SK-N-SH (cell line): Measurements from ENCODE around the gene MT2A. TPM values are rescaled to one million over a fixed set of nuclear protein-coding genes. Genes with fewer than 3 reads are reported as not detected.

ENCODE experiments used
- CTCF ChIA-PET: fragments of 300-600, 350-600 bp; formaldehyde crosslinking; extraction: SDS; loops from one replicate; lab custom pipeline; 2021; lab: Yijun Ruan, JAX
- POLR2A ChIA-PET: fragments of 350-600 bp; sonication (Branson Sonifier 250); formaldehyde crosslinking; extraction: SDS; loops from one replicate; lab custom pipeline; 2020; ENCODE audit warnings: antibody characterized with exemption, inconsistent platforms; lab: Yijun Ruan, JAX
- DNase-seq: peaks from one replicate; pipeline ENCODE4 v3.0.0; 2012
- H2AFZ ChIP-seq: fragments of 200-600 bp; sonication (generic); 2 replicates; pipeline ENCODE4 v1.8.1; 2016; ENCODE audit warnings: antibody characterized with exemption, mild to moderate bottlenecking, low read depth
- H3F3A ChIP-seq: fragments of 200-600 bp; sonication (generic); replicated peaks from 2 replicates; pipeline ENCODE3; 2016; ENCODE audit warnings: antibody characterized with exemption, mild to moderate bottlenecking; ENCODE audit not compliant: insufficient read depth
- H3K27ac ChIP-seq, 2 experiments: fragments of 200-500 bp in 1 of 2; fragments of 200-600 bp in 1 of 2; sonication (Bioruptor generic) in 1 of 2; sonication (generic), shearing (Covaris generic) in 1 of 2; 2 replicates each; pipeline versions ENCODE4 v1.5.1 to v1.6.1; 2014 to 2016; ENCODE audit warnings: low read depth in 2 of 2, inconsistent platforms in 1 of 2, low read length in 1 of 2, mild to moderate bottlenecking in 1 of 2, mixed read lengths in 1 of 2
- H3K27me3 ChIP-seq: fragments of 200-600 bp; sonication (generic), shearing (Covaris generic); 2 replicates; pipeline ENCODE4 v1.6.1; 2016; ENCODE audit warnings: mixed run types; ENCODE audit not compliant: insufficient read depth
- H3K36me3 ChIP-seq, 2 experiments: fragments of 200-500 bp in 1 of 2; fragments of 200-600 bp in 1 of 2; sonication (Bioruptor generic) in 1 of 2; sonication (generic) in 1 of 2; replicated peaks in 1 of 2; 2 replicates each; pipeline versions ENCODE3 to v1.5.1; 2014 to 2016; ENCODE audit warnings: low read length in 1 of 2, mild to moderate bottlenecking in 1 of 2; ENCODE audit not compliant: insufficient read depth in 2 of 2, control insufficient read depth in 1 of 2
- H3K4me1 ChIP-seq, 2 experiments: fragments of 200-500 bp in 1 of 2; fragments of 200-600 bp in 1 of 2; sonication (Bioruptor generic) in 1 of 2; sonication (generic), shearing (Covaris generic) in 1 of 2; 2 replicates each; pipeline versions ENCODE4 v1.5.1 to v1.6.1; 2014 to 2016; ENCODE audit warnings: low read depth in 1 of 2, low read length in 1 of 2, mixed run types in 1 of 2; ENCODE audit not compliant: insufficient read depth in 2 of 2, control insufficient read depth in 1 of 2
- H3K4me2 ChIP-seq: fragments of 200-600 bp; sonication (generic), shearing (Covaris generic); 2 replicates; pipeline ENCODE4 v1.6.1; 2017; ENCODE audit warnings: mixed run types
- H3K4me3 ChIP-seq, 2 experiments: fragments of 200-500 bp in 1 of 2; fragments of 200-600 bp in 1 of 2; sonication (Bioruptor generic) in 1 of 2; sonication (generic), shearing (Covaris generic) in 1 of 2; 2 replicates each; pipeline versions ENCODE4 v1.5.1 to v1.8.1; 2014 to 2016; ENCODE audit warnings: low read depth in 2 of 2, inconsistent platforms in 1 of 2, low read length in 1 of 2, mild to moderate bottlenecking in 1 of 2, mixed read lengths in 1 of 2, moderate library complexity in 1 of 2
- H3K79me2 ChIP-seq: fragments of 200-600 bp; sonication (generic); 2 replicates; pipeline ENCODE4 v1.8.1; 2017; ENCODE audit warnings: mild to moderate bottlenecking; ENCODE audit not compliant: insufficient read depth
- H3K9ac ChIP-seq: fragments of 200-600 bp; sonication (generic); 2 replicates; pipeline ENCODE4 v1.6.1; 2017; ENCODE audit warnings: mixed run types
- H3K9me2 ChIP-seq: fragments of 200-600 bp; sonication (generic); 2 replicates; pipeline ENCODE4 v1.6.1; 2017; ENCODE audit warnings: mixed run types
- H3K9me3 ChIP-seq: fragments of 200-600 bp; sonication (generic); 2 replicates; pipeline ENCODE4 v1.6.1; 2017; ENCODE audit warnings: mixed run types, mild to moderate bottlenecking, moderate library complexity
- H4K20me1 ChIP-seq: fragments of 200-600 bp; sonication (generic); 2 replicates; pipeline ENCODE4 v1.6.1; 2017; ENCODE audit warnings: mild to moderate bottlenecking, mixed run types; ENCODE audit not compliant: insufficient read depth
- CHD2 ChIP-seq: fragments of 150-350 bp; IDR thresholded peaks from 2 replicates; pipeline ENCODE4 v1.6.1; 2018; ENCODE audit warnings: low read length; ENCODE audit not compliant: partially characterized antibody
- CTCF ChIP-seq: fragments of 200-600 bp; sonication (generic); IDR thresholded peaks from 2 replicates; pipeline ENCODE4 v1.6.1; 2017; ENCODE audit warnings: antibody characterized with exemption, mild to moderate bottlenecking, moderate library complexity
- ELF1 ChIP-seq: IDR thresholded peaks from 2 replicates; pipeline ENCODE4 v1.4.0; 2012
- EP300 ChIP-seq, 2 experiments: IDR thresholded peaks; 2 replicates each; pipeline versions ENCODE4 v1.4.0 to v1.6.1; 2012; ENCODE audit warnings: borderline replicate concordance in 1 of 2, low read depth in 1 of 2, low read length in 1 of 2
- FOSL2 ChIP-seq: IDR thresholded peaks from 2 replicates; pipeline ENCODE4 v1.4.0; 2012; ENCODE audit warnings: low read depth, mild to moderate bottlenecking, moderate library complexity, borderline replicate concordance
- FOXM1 ChIP-seq: IDR thresholded peaks from 2 replicates; pipeline ENCODE4 v1.4.0; 2012; ENCODE audit warnings: low read depth, mild to moderate bottlenecking
- GATA2 ChIP-seq: sonication (generic); formaldehyde crosslinking; IDR thresholded peaks from 2 replicates; pipeline ENCODE4 v1.5.0; 2020; ENCODE audit warnings: mild to moderate bottlenecking, missing genetic modification reagents
- IRF3 ChIP-seq: fragments of 150-350 bp; IDR thresholded peaks from 2 replicates; pipeline ENCODE4 v1.6.1; 2016; ENCODE audit warnings: mild to moderate bottlenecking, low read depth, low read length
- JUND ChIP-seq: IDR thresholded peaks from 2 replicates; pipeline ENCODE4 v1.4.0; 2012
- MAX ChIP-seq: IDR thresholded peaks from 2 replicates; pipeline ENCODE4 v1.4.0; 2012; ENCODE audit warnings: low read depth
- MEF2A ChIP-seq: IDR thresholded peaks from 2 replicates; pipeline ENCODE4 v1.4.0; 2012; ENCODE audit warnings: low read depth, borderline replicate concordance
- NRF1 ChIP-seq: IDR thresholded peaks from 2 replicates; pipeline ENCODE4 v1.6.1; 2012; ENCODE audit warnings: low read depth, mild to moderate bottlenecking, low read length
- PBX3 ChIP-seq: IDR thresholded peaks from 2 replicates; pipeline ENCODE4; 2012
- RAD21 ChIP-seq: IDR thresholded peaks from 2 replicates; pipeline ENCODE4 v1.6.1; 2012; ENCODE audit warnings: mild to moderate bottlenecking, low read length
- REST ChIP-seq: IDR thresholded peaks from 2 replicates; pipeline ENCODE4 v1.6.1; 2012; ENCODE audit warnings: mild to moderate bottlenecking, low read depth, low read length, moderate library complexity
- SMC3 ChIP-seq: IDR thresholded peaks from 2 replicates; pipeline ENCODE4 v1.6.1; 2012; ENCODE audit warnings: low read depth, low read length, improper control_type of control experiment
- TAF1 ChIP-seq: IDR thresholded peaks from 2 replicates; pipeline ENCODE4 v1.6.1; 2012; ENCODE audit warnings: low read depth, mild to moderate bottlenecking, low read length, moderate library complexity, borderline replicate concordance
- TEAD4 ChIP-seq: IDR thresholded peaks from 2 replicates; pipeline ENCODE4 v1.4.0; 2012; ENCODE audit warnings: mild to moderate bottlenecking, borderline replicate concordance; ENCODE audit not compliant: insufficient read depth
- YY1 ChIP-seq: IDR thresholded peaks from 2 replicates; pipeline ENCODE4 v1.4.0; 2012; ENCODE audit warnings: low read depth, mild to moderate bottlenecking
- ZBTB33 ChIP-seq: IDR thresholded peaks from 2 replicates; pipeline ENCODE4 v1.4.0; 2012; ENCODE audit warnings: low read depth, borderline replicate concordance
- WGBS: methylation state at CpG from one replicate; pipeline ENCODE4 v1.1.6; 2017; ENCODE audit warnings: low lambda C conversion rate; 5-methylcytosine and 5-hydroxymethylcytosine counted together
- polyA plus RNA-seq, 3 experiments: library from polyadenylated mRNA; depleted of rRNA; stranded (reverse); fragments of >200 nt; gene quantifications; 2 replicates each; pipeline ENCODE4 v1.2.3, GENCODE V29; 2012

MT2A gene
- 79.9 and 133 TPM in 2 replicates for polyA plus RNA-seq (2012; rRNA removed)
- 69.0 and 90.2 TPM in 2 replicates for polyA plus RNA-seq (2012; cell fraction: cytosol; rRNA removed)
- 67.8 and 133 TPM in 2 replicates for polyA plus RNA-seq (2012; cell fraction: nucleus; rRNA removed)

- Histone ChIP-seq H4K20me1 (no peaks in the 10 kb centered on the region; the same call in 1 of the 2 replicates), H3K9ac (peak within 1 kb of the TSS; percentile 90), H3K4me2 (peak within 1 kb of the TSS; percentile 88), H3K9me3 (no peaks in the 10 kb centered on the region), H3K27me3 (no peaks in the 10 kb centered on the region), H2AFZ (peak within 1 kb of the TSS; percentile 43; the same call in 1 of the 2 replicates), H3K9me2 (no peaks in the 10 kb centered on the region), H3K36me3 (no peaks in the 10 kb centered on the region), H3F3A (peaks cover 61% of the 10 kb centered on the region), H3K79me2 (peaks cover 30% of the 10 kb centered on the region), H3K4me3 (peak within 1 kb of the TSS; percentile 72 to 94), H3K4me1 (peaks cover 35 to 46% of the 10 kb centered on the region in 2 experiments; a peak in 3 of 4 replicates), H3K27ac (peak within 1 kb of the TSS; percentile 86 to 96)
- ChIA-PET POLR2A (no interaction called here), CTCF (interaction anchor here (0.6 to 8.2 kb wide), 4 partner anchors 8 to 181 kb away, joined by 3 to 138 read pairs (median 6); no protein-coding TSS in a partner anchor)
- 27% methylated on average over 28 of the region's 62 CpGs for WGBS
- DNase-seq: peak; percentile 95
- TF ChIP-seq ZBTB33: no peak
- TF ChIP-seq RAD21: no peak
- no peak for TF ChIP-seq MEF2A
- no peak for TF ChIP-seq CTCF
- 0 out of 2 replicates have a peak, but pooled peaks have one; percentile 4 for TF ChIP-seq ELF1
- peak; percentile 87 for TF ChIP-seq MAX
- peak; percentile 74; the same call in 1 of the 2 replicates for TF ChIP-seq FOSL2
- TF ChIP-seq YY1: no peak
- peak; percentile 44; the same call in 1 of the 2 replicates for TF ChIP-seq PBX3
- no peak for TF ChIP-seq CHD2
- no peak for TF ChIP-seq SMC3
- TF ChIP-seq GATA2: no peak
- peak; percentile 80; the same call in 1 of the 2 replicates for TF ChIP-seq TAF1
- no peak for TF ChIP-seq TEAD4
- TF ChIP-seq NRF1: no peak; the same call in 1 of the 2 replicates
- TF ChIP-seq EP300 (IDR thresholded peaks at IDR 0.05; ENCODE audit: borderline replicate concordance in 1 of 2, low read depth in 1 of 2, low read length in 1 of 2): no peak; a peak in 1 of 4 replicates
- TF ChIP-seq FOXM1: 0 out of 2 replicates have a peak, but pooled peaks have one; percentile 51
- TF ChIP-seq IRF3: no peak
- TF ChIP-seq REST: peak; percentile 2; the same call in 1 of the 2 replicates
- peak; percentile 60; the same call in 1 of the 2 replicates for TF ChIP-seq JUND
Observed at GRCh38 chr16:56608043-56608875, at the start of gene MT2A. MT2A (plus strand) TSS chr16:56608584; CDS start chr16:56608656, 72 bp downstream.
